NCI-H446 (cell line): ENCODE data around the gene MAFF.
"Not testable (repeated sequence)": the region's sequence is repeated elsewhere in the genome, so short reads cannot be mapped to it uniquely, and the experiment has no call there.

Experiments used
- DNase-seq, 2 experiments: peaks; one replicate each; lab custom pipeline; 2025; lab: John Stamatoyannopoulos, UW

Gene MAFF

DNA sequence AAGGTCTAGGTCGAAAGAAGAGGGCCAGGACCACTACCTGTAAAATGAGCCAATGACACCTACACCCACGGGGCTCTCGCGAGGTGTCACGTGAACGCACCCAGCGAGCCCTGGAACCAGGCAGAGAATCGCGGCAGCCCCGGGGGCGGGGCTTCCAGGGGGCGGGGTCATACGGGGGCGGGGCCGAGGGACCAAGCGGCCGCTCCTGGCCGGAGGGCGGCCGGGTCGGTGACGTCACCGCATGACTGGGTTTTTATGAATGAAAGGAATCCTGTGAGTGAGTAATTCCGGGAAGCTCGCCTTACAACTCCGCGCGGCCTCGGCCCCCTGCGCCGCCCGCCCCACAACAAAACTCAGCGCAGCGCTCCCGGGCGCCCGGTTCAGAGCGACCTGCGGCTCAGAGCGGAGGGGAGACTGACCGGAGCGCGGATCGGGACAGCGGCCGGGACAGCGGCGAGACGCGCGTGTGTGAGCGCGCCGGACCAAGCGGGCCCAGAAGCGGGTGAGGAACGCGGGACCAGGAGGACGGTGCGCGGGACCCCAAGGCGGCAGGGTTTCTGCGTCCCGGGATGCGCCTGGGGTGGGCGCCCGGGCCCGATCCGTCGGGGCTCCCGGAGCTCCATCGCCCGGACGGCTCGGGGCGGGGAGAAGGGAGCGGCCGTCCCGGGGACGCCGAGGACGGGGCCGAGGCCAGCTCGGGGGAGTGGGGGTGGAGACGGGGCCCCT is at the start of gene MAFF:
MAFF (plus strand) TSS at position 284 of the 726 bp plus-strand sequence. CDS start 11,860 bp downstream, outside the sequence.
- peak; percentile 79 to 92 for DNase-seq

DNA sequence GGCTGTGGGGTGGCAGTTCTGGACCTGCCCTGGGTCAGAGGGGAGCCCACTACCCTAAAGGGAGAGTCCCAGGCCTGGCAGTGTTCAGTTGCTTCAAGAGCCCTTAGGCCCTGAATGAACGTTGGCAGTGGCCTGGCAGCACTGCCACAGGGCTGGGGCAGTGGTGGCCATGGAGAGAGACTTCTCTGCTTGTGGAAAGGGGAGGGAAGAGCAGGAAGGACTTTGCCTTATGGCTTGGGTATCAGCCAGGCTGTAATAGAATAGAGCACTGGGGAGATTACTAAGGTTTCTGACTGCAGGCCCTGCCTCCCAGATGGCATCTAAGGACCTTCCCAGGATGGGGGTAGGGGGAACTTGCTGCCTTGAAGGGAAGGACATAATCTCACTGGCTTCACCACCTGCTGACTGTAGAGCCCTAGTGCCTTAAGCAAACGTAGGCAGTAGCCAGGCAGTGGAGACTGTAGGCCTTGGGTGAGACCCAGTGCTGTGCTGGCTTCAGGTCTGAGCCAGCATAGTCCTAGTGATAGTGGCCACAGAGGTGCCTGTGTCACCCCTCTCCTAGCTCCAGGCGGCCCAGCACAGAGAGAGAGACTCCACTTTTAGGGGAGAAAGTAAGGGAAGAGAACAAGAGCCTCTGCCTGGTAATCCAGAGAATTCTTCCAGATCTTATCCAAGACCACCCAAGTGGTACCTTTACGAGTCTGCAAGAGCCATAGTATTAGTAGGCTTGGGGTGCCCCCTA is 47.8 kb upstream of the MAFF start:
- DNase-seq, result peak in 1 of 2 experiments; percentile 76

DNA sequence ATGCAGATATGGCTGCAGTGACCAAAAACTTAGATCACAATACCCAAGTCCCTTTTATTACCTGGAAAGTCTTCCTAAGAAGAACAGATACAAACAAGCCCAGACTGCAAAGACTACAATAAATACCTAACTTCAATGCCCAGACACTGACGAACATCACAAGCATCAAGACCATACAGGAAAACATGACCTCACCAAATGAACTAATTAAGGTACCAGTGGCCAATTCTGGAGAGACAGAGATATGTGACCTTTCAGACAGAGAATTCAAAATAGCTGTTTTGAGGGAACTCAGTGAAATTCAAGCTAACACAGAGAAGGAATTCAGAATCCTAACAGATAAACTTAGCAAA is 47.3 kb upstream of the MAFF start:
- not testable (repeated sequence) for DNase-seq

DNA sequence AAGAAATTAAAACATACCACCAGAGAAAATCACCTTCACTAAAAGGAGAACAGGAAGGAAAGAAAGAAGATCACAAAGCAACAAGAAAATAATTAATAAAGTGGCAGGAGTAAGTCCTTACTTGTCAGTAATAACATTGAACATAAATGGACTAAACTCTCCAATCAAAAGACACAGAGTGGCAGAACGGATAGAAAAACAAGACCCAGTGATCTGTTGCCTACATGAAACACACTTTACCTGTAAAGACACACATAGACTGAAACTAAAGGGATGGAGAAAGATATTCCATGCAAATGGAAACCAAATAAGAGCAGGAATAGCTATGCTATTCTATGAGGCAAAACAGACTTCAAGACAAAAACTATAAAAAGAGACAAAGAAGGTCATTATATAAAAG is 46.1 kb upstream of the MAFF start:
- DNase-seq, result no peak

DNA sequence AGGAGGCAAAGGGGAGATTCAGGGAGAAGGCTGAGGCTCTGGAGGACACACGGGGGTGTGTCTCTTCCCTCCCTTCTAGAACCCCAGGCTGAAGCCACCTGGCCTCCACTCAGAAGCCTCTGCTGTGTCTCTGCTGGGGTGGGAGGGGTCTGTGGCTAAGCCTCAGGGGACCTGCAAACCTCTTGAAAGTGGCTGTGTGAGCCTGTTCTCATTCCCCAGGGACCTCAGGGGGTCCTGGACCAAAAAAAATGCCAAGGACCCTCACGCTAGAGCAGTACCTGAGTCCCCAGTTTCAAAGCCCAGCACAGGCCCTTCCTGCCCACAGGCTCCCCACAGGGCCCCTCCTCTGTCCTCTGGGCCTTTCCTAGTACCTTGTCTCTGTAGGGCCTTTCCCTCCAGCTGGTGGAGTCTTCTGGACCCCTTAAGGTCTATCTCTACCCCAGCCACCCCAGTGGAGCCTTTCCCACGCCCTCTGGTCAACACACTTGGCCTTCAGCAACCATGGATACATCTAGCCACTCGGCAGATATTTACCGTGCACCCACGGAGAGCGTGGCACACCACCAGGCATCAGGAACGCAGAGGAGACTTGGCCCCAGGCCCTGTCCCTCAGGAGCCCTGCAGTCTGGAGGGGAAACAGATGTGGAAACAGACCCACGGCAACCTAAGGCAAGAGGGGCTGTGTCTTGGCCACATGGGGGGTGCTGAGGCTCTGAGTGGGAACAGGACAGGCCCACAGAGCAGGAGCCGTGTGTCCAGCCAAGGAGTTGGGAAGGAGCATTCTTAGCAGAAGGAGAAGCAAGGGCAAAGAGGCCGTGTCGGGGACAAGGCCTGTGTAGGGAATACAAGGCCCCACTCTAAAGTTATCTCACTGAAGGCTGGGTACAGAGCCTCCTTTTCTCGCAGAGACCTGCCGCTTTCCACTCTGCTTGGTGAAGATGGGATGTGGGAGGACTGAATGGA is 38.6 kb upstream of the MAFF start:
- no peak for DNase-seq

DNA sequence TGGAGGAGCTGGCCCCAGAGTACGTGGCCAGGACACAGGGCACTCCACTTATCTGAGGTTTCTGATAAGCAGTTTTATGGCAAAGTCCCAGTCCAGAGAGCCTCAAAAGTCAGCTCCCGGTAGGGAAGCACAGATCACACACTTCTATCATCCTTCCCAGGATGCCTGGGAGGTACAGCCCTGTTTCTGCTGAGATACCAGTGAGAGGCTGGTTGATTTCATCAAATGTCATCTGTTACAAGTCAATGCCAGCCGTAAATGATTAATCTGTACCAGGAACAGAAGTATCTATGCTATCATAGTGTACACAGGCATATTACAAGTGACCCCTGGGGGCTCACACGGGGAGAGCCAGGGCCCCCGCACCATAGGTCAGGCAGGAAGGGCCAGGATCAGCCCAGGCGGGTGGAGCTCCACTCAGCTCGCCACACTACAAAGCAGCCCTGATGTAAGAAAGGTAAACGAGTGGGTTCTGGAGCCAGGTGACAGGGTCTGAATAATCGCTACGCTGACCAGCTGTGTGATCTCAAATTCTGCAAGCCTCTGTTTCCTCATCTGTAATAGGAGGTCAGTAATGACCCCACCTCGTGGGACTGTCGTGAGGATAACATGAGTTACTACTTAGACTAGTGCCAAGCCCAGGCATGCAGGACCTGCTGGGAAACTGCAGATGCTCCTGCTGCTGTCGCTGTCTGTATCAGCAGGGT is 37.8 kb upstream of the MAFF start:
- DNase-seq, result no peak

DNA sequence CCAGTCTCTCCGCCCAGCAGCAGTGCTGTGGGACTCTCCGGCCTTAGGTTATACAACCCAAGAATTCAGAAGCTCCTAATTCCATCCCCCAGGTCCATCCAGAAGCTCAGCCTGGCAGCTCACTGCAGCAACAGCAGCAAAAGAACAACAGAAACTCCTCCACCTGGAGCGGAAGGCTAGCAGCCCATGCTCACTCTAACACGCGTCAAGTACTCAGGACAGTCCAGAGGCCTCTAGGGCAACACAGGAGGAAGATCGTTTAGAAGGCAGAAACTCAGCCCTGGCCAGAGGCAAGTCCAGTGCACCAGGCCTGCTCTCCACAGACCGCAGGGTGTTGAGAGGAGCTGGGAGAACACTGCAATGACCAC is 37.3 kb upstream of the MAFF start:
- DNase-seq, result no peak

DNA sequence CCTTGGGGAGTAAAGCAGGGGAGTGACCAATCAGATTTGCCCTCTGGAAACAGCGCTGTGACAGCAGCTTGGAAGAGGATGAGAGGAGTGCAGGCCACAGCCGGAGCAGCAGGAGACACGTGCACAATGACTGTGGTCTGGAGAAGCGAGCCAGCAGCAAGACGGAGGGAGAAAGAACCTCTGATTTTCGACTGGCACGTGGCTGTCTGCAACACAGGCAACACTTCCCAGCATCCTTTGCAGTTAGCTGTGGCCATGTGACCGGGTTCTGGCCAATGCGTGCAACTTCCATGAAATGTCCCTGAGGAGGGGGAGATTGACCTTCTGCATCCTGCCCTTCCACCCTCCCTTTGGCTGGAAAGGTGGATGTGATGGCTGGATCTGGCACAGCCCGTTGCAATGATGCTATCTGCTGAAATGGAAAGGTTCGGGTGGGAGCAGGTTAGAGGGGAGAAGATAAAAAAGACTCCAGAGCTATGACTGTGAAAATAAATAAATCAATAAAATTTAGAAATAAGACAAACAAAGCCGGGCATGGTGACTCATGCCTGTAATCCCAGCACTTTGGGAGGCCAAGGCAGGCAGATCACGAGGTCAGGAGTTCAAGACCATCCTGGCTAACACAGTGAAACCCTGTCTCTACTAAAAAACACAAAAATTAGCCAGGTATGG is 35.7 kb upstream of the MAFF start:
- no peak for DNase-seq

DNA sequence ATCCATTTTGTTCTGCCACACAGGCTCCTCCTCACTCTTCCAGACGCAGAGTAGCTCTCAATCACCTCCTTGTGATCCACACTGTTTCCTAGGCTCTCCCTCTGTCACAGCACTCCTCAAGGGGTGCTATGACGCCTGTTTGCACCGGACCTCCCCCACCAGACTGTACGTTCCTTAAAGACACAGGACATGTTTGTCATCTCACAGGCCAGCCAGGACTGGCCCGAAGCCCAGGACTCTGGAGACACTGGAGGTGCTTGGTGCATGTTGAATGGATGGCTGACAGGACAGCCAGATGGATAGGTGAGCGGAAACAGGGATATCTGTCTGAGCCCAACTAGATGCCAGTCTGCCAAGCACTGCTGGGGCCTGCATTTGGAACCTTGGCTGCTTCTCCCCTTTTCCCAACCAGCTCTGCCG is 33.8 kb upstream of the MAFF start:
- DNase-seq, result peak; percentile 25 to 77

DNA sequence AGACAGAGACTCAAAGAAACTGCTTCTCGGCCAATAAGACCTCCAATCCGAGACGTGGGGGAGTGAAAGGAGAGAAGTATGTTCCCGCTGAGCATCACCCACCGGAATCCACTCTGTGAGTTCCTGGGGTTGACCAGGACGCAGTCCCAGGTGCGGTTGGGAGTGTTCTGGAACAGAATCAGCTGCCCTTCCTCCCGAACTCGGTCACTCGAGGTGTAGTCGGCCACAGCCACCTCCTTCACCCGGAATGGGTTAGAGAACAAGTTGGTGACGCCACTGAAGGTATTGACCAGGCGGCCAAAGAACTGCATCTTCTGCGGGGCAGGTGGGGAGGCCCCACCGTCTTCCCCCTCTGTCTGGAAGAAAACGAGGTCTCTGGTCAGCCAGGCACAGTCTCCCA is 32.7 kb upstream of the MAFF start:
- DNase-seq, result no peak

DNA sequence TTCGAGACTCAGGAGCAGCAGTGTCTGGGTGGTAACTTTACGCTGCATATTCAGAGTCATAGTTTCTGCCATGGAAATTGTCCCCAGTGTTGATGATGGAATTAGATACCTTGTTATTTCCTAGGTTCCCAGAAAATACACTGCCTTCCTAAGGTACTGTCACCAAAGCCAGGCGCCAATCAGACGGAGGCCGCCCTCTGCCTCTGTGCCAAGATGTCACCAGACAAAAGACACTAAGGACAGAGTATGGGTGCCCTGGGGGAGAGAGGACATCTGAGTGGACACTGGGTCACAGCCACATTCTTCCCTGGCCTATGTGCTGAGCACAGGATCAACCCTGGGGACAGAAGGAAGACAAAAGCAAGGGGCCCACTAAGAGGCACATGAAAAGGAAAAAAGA is 31.3 kb upstream of the MAFF start:
- no peak for DNase-seq

DNA sequence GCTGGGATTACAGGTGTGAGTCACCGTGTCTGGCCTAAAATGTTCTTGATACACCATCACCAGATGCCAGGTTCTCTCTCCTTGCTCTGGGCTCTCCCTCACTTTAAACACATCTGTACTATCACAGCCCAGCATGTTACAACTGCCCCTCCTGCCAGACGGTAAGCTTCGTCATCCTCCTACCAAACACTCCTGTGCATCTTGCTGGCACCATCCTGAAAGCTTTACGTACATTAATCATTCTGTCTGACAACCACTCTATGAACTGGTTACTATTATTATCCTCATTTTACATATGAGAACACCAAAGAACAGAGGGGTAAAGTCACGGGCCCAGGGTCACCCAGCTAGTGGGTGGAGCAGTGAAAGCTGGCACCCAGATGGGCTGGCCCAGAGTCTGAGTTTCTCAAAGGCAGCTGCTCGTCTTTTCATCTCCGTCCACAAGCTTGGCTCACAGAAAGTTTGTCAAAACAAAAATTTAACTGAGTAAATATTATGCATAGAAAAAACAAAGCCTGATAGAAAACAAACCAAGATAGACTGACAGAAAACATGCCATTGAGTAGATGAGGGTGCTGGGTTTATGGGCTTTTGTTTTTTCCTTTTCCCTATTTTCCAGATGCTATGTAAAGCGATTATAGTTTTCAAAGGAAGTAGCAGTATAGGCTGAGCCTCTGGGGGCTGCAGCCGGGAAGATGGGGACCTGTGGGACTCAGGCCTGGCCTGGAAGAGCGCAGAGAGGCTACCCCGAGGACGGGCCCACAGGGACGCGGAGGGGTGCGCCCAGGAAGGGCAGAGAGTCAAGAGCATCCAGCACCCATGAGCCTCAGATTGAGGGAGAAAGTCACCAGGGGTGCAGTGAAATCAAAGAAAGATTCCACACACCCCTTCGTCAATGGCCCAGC is 29.6 kb upstream of the MAFF start:
- peak in 1 of 2 experiments; percentile 37 for DNase-seq

DNA sequence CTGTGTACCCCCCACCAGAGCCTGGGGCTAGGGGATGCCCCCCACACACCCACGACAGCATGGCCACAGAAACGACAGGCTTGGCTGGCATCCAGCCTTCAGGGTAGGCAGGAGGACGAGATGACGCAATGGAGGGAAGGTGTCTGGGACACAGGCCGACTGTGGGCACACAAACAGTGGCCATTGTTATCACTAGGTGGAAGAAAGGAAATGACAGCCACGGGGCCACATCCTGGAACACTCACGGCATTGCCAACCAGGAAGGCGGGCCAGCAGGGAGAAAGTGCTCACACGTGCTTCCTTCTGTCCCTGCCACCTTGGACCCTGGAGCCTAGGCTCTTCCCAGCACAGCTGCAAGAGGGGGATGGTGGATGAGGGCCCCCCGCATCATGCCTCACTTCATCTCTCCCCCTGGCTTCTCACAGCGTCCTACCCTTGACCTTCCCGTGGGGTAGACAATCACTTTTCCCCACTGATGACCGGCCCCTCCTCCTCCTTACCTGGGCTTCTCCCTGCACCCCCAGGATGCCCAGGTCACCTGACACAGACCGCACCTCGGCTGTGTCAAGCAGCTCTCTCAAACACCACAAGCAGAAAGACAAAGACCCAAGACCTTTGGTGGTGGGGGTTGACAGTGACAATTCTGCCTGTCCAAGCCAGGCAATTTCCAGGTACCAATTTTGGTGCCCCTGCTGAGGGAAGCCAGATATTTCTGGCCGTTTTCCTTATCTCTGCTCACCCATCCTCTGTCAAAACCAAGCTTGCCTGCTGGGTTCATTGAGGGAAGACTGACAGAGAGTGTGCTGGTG is 28.8 kb upstream of the MAFF start:
- no peak for DNase-seq

DNA sequence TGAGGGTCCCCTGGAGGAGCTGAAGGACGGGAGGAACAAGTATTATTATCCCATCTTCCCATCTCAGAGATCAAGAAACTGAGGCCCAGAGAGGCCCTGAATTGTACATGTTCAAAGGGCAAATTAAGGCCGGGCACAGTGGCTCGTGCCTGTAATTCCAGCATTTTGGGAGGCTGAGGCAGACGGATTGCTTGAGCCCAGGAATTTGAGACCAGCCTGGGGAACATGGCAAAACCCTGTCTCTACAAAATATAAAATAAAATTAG is 28.2 kb upstream of the MAFF start:
- DNase-seq, result no peak

DNA sequence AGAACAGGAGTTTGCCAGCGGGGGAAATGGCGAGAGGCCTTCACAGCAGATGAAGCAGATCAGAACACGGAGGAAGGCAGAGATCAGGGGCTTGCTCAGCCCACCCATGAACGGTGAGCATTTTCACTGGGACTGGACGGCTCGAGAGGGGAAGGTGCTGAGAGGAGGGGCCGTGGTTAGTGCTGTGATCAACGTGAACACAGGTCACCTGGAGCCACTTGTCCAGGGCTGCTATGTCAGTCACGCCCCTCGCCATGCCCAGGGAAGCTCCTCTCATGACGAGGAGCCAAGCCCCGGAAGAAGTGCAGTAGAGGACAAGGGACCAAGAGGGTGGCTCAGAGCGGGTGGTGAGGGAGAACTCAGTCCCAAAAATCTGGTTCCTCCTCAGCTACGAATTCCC is 27.2 kb upstream of the MAFF start:
- DNase-seq, result no peak

DNA sequence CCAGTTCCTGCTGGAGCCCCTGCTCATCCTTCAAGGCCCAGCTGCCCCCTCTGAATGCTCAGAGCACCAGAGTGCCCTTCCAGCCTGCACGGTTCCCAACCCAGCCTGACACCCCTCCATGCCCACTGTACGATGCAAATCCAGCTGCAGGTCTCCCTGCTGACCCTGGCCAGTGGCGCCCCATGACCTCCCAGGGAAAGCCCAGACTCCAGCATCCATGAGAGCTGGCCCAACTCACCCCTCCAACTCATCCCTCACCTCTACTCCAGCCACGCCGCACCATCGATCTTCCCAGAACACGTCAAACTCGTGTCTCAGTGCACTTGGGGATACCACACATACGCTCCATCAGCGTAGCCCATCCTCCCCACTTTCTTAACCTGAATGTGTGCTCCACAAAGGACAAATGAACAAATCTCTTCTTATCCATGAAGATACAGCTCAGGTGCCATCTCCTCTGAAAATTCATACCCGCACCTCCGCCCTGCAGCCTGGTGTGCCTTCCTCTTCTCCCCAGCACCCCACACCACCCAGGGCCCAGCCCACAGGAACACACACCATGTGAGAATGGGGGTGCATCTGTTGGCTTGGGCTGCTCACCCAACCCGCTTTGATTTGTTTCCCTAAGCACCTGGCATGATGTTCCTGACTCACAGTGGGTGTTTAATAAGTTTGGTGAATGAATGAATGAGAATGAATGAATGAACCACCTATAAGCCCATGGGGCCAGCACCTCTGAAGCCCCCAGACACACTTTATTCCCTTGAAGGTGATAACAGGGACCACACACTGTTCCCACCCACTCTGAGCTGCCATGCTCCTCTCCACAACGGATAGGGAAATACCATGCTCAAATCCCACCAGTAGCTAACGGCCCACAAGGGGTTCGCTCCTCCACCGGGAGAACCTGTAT is 26.3 kb upstream of the MAFF start:
- no peak for DNase-seq

DNA sequence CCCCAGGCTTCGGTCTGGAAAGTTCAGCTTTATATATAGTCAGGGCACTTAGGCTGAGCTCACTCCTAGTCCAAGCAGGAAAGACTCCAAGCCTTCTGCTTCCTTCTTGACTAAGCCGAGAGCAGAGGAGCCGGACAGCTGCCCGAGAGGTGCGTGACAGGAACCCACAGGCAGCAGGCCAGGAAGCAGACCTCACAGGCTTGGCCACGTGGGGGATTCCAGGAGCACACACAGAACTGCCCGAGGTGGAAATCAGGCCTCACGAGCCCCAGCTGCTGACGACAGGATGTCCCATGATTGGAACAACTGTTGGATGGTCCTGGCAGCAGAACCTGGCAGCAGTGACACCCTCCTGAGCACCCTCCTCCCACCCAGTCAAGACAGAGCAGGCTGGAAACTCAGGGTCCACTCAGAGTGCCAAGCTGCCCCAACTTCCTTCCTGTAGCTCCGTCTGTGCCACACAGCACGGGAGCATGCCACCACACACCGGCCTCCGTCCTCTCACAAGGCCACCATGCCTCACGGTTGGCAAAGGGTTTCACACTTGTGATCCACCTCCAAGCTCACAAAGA is 25.5 kb upstream of the MAFF start:
- peak in 1 of 2 experiments; percentile 24 for DNase-seq

DNA sequence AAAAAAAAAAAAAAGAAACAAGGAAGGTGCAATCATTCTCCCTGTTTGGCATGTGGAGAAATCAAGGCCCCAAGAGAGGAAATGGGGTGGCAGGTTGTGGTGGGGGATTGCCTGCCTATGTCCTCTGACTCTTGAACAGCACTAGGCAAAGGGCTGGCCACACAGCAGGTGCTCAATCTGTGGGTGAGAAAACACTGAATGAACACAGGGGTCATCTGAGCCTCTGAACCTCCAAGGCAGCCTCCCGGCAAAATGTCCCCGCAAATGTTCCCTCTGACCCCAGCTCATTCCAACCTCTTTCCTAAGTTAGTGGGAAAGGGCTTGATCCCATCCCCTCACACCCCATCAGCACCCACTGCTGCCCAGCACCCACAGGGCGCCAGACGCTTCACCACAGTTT is 24.8 kb upstream of the MAFF start:
- DNase-seq, result no peak
